Suprapubic skin (tissue), 4 donors: ENCODE results near the gene NAA60. TPM values are rescaled to one million over a fixed set of nuclear protein-coding genes. Genes with fewer than 3 reads are reported as not detected.

Experiments
- DNase-seq, 2 donors: peaks; one replicate each; pipeline ENCODE4 v3.0.0-alpha.2; 2019; ENCODE audit warnings: low spot score in 2 of 2
- H3K27ac ChIP-seq: fragments of 200-600 bp; sonication (generic); one replicate; pipeline ENCODE4 v1.5.1; 2019
- H3K27me3 ChIP-seq: fragments of 200-600 bp; sonication (generic); one replicate; pipeline ENCODE4 v1.5.1; 2019
- H3K36me3 ChIP-seq: fragments of 200-600 bp; sonication (generic); one replicate; pipeline ENCODE4 v1.5.1; 2019
- H3K4me1 ChIP-seq: fragments of 200-600 bp; sonication (generic); one replicate; pipeline ENCODE4 v1.5.1; 2019
- H3K4me3 ChIP-seq: fragments of 200-600 bp; sonication (generic); one replicate; pipeline ENCODE4 v1.5.1; 2019; ENCODE audit warnings: mild to moderate bottlenecking
- H3K9me3 ChIP-seq: fragments of 200-600 bp; sonication (generic); one replicate; pipeline ENCODE4 v1.5.1; 2019
- EP300 ChIP-seq: sonication (generic); formaldehyde crosslinking; IDR thresholded peaks from one replicate; pipeline ENCODE4 v1.6.1; 2017; ENCODE audit warnings: antibody characterized with exemption
- POLR2A ChIP-seq, 2 donors: fragments of 450-650 bp; IDR thresholded peaks; one replicate each; pipeline ENCODE4 v1.6.1; 2017; ENCODE audit warnings: antibody characterized with exemption in 2 of 2, mild to moderate bottlenecking in 2 of 2, moderate library complexity in 2 of 2
- POLR2AphosphoS5 ChIP-seq, 3 donors: sonication (generic); formaldehyde crosslinking; IDR thresholded peaks; one replicate each; pipeline ENCODE4 v1.6.1; 2017; ENCODE audit warnings: antibody characterized with exemption in 3 of 3
- WGBS: methylation state at CpG from one replicate; pipeline ENCODE4 v1.1.5; 2018; 5-methylcytosine and 5-hydroxymethylcytosine counted together
- total RNA-seq, 4 donors: library from RNA; depleted of rRNA; stranded (reverse); fragments of >200 nt; gene quantifications; one replicate each; pipeline ENCODE4 v1.1.0, GENCODE V29; 2016
- TF ChIP-seq, protein P1 (sequence below), 2 donors: fragments of 200-600 bp in 1 of 2; fragments of 450-650 bp in 1 of 2; sonication (generic) in 1 of 2; IDR thresholded peaks; one replicate each; pipeline ENCODE4 v1.5.1; 2016 to 2019; ENCODE audit warnings: antibody characterized with exemption in 2 of 2, mild to moderate bottlenecking in 1 of 2, moderate library complexity in 1 of 2

The NAA60 gene
- total RNA-seq, 4 donors from 2014 or later: 20.9 to 40.2 (median 26.4) TPM

DNA sequence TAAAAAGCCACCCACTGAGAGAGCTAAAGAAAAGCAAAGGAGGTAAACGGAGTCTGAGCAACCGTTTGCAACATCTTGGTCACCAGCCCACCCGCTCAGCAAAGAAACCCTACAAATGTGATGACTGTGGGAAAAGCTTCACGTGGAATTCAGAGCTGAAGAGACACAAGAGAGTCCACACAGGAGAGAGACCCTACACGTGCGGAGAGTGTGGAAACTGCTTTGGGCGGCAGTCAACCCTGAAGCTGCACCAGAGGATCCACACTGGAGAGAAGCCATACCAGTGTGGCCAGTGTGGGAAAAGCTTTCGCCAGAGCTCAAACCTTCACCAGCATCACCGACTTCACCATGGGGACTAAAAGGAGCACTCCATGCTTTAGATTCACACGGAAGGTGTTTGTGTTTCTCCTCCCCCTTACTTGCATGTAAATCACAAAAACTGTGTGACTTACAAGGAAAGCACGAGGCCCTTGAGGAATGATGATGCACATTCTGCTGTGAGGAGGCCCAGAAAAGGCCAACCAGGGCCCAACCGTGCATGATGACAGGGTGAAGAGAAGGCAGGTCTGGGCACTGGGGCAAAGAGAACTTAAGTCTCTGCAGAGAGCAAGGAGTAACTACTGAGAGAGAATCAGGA is 34.8 kb upstream of the NAA60 start:
- peaks cover 55% of the 10 kb centered on the region for H3K36me3 ChIP-seq
- TF ChIP-seq, protein P1, sequence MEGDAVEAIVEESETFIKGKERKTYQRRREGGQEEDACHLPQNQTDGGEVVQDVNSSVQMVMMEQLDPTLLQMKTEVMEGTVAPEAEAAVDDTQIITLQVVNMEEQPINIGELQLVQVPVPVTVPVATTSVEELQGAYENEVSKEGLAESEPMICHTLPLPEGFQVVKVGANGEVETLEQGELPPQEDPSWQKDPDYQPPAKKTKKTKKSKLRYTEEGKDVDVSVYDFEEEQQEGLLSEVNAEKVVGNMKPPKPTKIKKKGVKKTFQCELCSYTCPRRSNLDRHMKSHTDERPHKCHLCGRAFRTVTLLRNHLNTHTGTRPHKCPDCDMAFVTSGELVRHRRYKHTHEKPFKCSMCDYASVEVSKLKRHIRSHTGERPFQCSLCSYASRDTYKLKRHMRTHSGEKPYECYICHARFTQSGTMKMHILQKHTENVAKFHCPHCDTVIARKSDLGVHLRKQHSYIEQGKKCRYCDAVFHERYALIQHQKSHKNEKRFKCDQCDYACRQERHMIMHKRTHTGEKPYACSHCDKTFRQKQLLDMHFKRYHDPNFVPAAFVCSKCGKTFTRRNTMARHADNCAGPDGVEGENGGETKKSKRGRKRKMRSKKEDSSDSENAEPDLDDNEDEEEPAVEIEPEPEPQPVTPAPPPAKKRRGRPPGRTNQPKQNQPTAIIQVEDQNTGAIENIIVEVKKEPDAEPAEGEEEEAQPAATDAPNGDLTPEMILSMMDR (IDR thresholded peaks at IDR 0.05): no peak
- no peak for TF ChIP-seq POLR2A (IDR thresholded peaks at IDR 0.05)
- 97% methylated on average over 12 of the region's 12 CpGs for WGBS
- H3K4me3 ChIP-seq: no peak overlapping the region
- DNase-seq: no peak
- no peaks in the 10 kb centered on the region for H3K27me3 ChIP-seq
- H3K27ac ChIP-seq: no peak overlapping the region
- no peaks in the 10 kb centered on the region for H3K4me1 ChIP-seq
- peaks cover 59% of the 10 kb centered on the region for H3K9me3 ChIP-seq

DNA sequence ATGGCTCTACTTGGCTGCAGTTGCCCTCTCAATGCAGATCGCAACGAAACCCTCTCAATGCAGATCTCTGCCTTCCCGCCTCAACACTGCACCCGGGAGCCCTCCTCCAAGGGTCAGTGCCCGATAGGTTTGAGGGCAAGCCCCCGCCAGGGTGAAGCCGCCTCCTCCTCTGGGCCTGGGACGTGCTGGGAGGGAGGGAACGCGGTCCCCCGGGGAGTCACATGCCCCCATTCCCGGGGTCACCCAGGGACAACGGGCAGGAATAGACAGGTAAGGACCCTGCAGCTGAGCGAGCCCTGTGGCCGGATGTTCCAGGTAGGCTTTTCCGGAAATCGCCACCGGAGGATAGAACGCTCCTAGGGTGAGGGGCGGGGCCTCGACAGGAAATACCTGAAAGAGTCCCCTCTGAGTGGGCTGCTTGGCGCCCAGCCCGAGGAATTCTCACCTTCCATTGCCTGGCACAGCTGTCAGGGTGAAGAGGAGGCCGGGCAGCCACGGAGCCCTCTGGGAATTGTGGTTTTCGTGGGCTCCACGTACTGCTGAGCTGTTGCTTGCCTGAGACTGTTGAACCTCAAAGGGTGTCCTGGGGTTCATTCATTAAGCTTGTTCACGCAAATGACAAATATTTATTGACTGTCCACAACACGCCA is 29.6 kb upstream of the NAA60 start:
- DNase-seq: no peak
- no peak overlapping the region for H3K27ac ChIP-seq
- TF ChIP-seq EP300 (no peak), POLR2A (IDR thresholded peaks at IDR 0.05) (no peak), POLR2AphosphoS5 (IDR thresholded peaks at IDR 0.05) (no peak)
- TF ChIP-seq, protein P1 (IDR thresholded peaks at IDR 0.05): no peak
- H3K9me3 ChIP-seq: peaks cover 60% of the 10 kb centered on the region
- H3K4me1 ChIP-seq: no peaks in the 10 kb centered on the region
- no peaks in the 10 kb centered on the region for H3K27me3 ChIP-seq
- H3K36me3 ChIP-seq: peaks cover 4% of the 10 kb centered on the region
- H3K4me3 ChIP-seq: no peak overlapping the region
- 48% methylated on average over 26 of the region's 29 CpGs for WGBS

DNA sequence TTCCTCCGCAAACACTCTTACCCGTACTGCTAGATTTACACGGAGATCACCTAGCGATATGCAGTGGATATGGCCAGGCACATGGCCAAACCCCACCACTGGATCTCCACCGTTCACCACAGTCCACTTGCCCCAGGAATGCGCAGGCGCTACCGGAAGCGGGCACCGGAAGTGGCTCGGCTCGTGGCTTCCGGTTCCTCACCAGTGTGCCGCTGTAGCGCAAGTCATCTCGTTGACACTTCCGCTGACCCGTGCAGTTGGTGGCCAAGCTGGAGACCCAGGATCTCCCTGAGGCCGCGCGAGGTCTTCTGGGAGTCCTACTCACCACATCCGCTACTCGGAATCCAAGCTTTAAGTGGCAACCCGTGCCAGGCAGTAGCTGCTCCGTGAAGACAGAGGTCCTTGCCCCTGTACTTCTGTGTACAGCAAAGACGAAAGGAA is 11.7 kb upstream of the NAA60 start:
- H3K27ac ChIP-seq: no peak overlapping the region
- peak overlapping the region; percentile 24 for H3K4me3 ChIP-seq
- WGBS: 76% methylated on average over 25 of the region's 26 CpGs
- H3K4me1 ChIP-seq: no peaks in the 10 kb centered on the region
- peak in 1 of 2 donors; percentile 66 for DNase-seq
- H3K36me3 ChIP-seq: peaks cover 8% of the 10 kb centered on the region
- H3K9me3 ChIP-seq: no peaks in the 10 kb centered on the region
- no peaks in the 10 kb centered on the region for H3K27me3 ChIP-seq
- TF ChIP-seq POLR2AphosphoS5 (IDR thresholded peaks at IDR 0.05): no peak
- TF ChIP-seq, protein P1 (IDR thresholded peaks at IDR 0.05): no peak
- no peak for TF ChIP-seq EP300
- no peak for TF ChIP-seq POLR2A (IDR thresholded peaks at IDR 0.05)

DNA sequence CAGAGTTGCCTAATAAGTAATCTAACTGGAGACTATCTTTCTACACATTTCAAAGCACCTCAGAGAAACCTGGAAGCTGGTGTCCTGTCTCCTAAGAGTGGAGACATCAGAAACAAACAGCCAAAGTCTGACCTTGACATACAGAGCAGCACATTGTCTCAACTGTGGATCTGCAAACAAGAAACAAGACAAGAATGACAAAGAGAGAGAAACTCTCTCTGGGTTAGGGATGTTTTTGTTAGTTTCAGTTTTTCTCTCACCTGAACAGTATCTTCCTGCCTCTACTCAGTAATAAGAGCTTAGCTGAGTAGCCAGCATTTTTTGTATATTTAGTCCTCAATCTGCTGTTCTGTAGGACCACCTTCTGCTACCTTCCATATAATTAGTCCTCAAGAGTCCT is 9.1 kb upstream of the NAA60 start:
- H3K27me3 ChIP-seq: no peaks in the 10 kb centered on the region
- no peak overlapping the region for H3K4me3 ChIP-seq
- no peak for DNase-seq
- H3K36me3 ChIP-seq: peaks cover 14% of the 10 kb centered on the region
- TF ChIP-seq EP300 (no peak), POLR2AphosphoS5 (IDR thresholded peaks at IDR 0.05) (no peak), POLR2A (IDR thresholded peaks at IDR 0.05) (no peak)
- TF ChIP-seq, protein P1 (IDR thresholded peaks at IDR 0.05): no peak
- H3K9me3 ChIP-seq: no peaks in the 10 kb centered on the region
- H3K4me1 ChIP-seq: no peaks in the 10 kb centered on the region
- no peak overlapping the region for H3K27ac ChIP-seq

DNA sequence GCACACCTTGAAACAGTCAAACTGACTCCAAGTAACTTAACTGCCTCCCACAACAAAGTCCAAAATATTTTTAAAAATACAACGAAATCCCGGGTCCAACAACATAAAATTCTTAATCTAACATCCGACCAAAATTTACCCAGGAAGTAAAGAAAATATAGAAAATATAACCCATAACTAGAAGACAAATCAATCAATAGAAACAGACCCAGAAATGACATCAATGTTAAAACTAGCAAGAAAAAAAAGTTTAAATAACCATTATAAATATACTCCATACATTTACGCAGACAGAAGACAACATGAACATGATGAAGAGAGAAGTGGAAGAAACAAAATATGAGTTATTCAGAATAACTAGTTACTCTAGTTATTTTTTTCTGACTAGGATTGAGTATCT is 3.8 kb upstream of the NAA60 start:
- 92% methylated on average over 4 of the region's 4 CpGs for WGBS
- DNase-seq: no peak
- peaks cover 23% of the 10 kb centered on the region for H3K36me3 ChIP-seq
- H3K4me3 ChIP-seq: no peak overlapping the region
- TF ChIP-seq EP300: no peak
- TF ChIP-seq, protein P1 (IDR thresholded peaks at IDR 0.05): no peak
- no peak for TF ChIP-seq POLR2A (IDR thresholded peaks at IDR 0.05)
- TF ChIP-seq POLR2AphosphoS5 (IDR thresholded peaks at IDR 0.05): no peak
- H3K4me1 ChIP-seq: peaks cover 6% of the 10 kb centered on the region
- H3K9me3 ChIP-seq: no peaks in the 10 kb centered on the region
- no peak overlapping the region for H3K27ac ChIP-seq
- no peaks in the 10 kb centered on the region for H3K27me3 ChIP-seq
